Peyer's patch (tissue), 4 donors: ENCODE results near the gene RGN.

Experiments used
- POLR2A ChIP-seq, 2 donors: fragments of 450-650 bp; IDR thresholded peaks; one replicate each; pipeline ENCODE4 v1.5.1; 2017; ENCODE audit warnings: antibody characterized with exemption in 2 of 2, mild to moderate bottlenecking in 2 of 2, moderate library complexity in 2 of 2
- TF ChIP-seq, protein P1 (sequence below), 6 experiments: fragments of 450-650 bp in 4 of 6; fragments of 200-600 bp in 2 of 6; sonication (generic) in 1 of 6; IDR thresholded peaks; one replicate each; pipeline ENCODE4 v1.5.1; 2017 to 2019; ENCODE audit warnings: antibody characterized with exemption in 6 of 6, mild to moderate bottlenecking in 3 of 6, moderate library complexity in 1 of 6

DNA sequence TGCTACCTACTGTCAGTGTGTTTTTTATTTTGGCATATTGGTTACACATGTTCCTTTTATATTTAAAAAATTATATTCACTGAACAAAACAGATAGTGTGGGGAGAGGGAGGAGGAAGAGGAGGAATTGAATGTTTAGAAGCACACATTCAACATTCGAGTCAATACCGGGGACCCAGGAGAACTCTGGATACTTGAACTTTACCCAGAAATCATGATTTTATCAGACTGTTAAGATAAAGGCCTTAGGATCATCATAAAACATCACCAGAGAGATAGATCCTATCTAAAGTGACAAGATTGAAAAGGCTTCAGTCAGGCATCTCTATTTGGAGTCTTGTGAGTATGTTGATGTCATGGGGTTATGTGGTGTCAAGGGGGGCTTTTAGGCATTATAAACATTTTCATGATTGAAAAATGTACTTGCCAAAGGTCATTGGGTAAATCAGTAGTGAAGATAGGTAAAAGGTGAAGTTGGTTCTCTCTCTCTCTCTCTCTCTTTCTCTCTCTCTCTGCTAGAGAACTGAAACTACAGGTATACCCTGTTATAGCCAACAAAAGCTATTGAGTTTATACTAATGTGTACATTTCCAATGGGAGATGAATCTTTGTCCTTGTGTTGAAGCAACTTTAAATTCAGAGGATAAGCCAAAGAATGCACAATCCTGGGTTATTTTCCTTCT lies 16.9 kb upstream of the RGN start:
- TF ChIP-seq POLR2A (IDR thresholded peaks at IDR 0.05) = no peak
- TF ChIP-seq, protein P1, sequence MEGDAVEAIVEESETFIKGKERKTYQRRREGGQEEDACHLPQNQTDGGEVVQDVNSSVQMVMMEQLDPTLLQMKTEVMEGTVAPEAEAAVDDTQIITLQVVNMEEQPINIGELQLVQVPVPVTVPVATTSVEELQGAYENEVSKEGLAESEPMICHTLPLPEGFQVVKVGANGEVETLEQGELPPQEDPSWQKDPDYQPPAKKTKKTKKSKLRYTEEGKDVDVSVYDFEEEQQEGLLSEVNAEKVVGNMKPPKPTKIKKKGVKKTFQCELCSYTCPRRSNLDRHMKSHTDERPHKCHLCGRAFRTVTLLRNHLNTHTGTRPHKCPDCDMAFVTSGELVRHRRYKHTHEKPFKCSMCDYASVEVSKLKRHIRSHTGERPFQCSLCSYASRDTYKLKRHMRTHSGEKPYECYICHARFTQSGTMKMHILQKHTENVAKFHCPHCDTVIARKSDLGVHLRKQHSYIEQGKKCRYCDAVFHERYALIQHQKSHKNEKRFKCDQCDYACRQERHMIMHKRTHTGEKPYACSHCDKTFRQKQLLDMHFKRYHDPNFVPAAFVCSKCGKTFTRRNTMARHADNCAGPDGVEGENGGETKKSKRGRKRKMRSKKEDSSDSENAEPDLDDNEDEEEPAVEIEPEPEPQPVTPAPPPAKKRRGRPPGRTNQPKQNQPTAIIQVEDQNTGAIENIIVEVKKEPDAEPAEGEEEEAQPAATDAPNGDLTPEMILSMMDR (IDR thresholded peaks at IDR 0.05) = no peak
